ENCODE results near the gene FOXP1.

Gene FOXP1

GRCh38 chr3:71345429-71346040, 238.0 kb downstream of the FOXP1 start:
- Histone ChIP-seq H3K4me2 (ENCODE audit: low read length) (no peak overlapping the region), H3K27ac (ENCODE audit: low read length) (no peak overlapping the region), H3K4me1 (ENCODE audit: low read length) (peaks cover 6% of the 10 kb centered on the region), H3K4me3 (ENCODE audit: low read length) (no peak overlapping the region), H3K9me3 (ENCODE audit: insufficient read depth, low read length) (no peaks in the 10 kb centered on the region), H3K36me3 (replicated peaks; ENCODE audit: low read depth, low read length) (no peaks in the 10 kb centered on the region), H4K20me1 (ENCODE audit: insufficient read depth, low read length) (no peaks in the 10 kb centered on the region), H3K9ac (ENCODE audit: low read length) (no peak overlapping the region), H3K79me2 (ENCODE audit: low read length) (no peaks in the 10 kb centered on the region), H2AFZ (ENCODE audit: low read depth, low read length) (no peak overlapping the region), H3K27me3 (ENCODE audit: low read depth, low read length) (peaks cover 17% of the 10 kb centered on the region)
- TF ChIP-seq CTCF (IDR thresholded peaks at IDR 0.05; ENCODE audit: low read depth, low read length): no peak
- no peak for TF ChIP-seq EZH2phosphoT487 (IDR thresholded peaks at IDR 0.05; ENCODE audit: low read depth)

- Histone ChIP-seq H2AFZ (ENCODE audit: low read depth, low read length) (no peak overlapping the region), H3K27ac (ENCODE audit: low read length) (no peak overlapping the region), H3K4me3 (ENCODE audit: low read length) (no peak overlapping the region), H3K9ac (ENCODE audit: low read length) (no peak overlapping the region), H3K4me1 (ENCODE audit: low read length) (no peaks in the 10 kb centered on the region), H3K27me3 (ENCODE audit: low read depth, low read length) (peaks cover 17% of the 10 kb centered on the region; the same call in 1 of the 2 replicates), H4K20me1 (ENCODE audit: insufficient read depth, low read length) (no peaks in the 10 kb centered on the region), H3K79me2 (ENCODE audit: low read length) (no peaks in the 10 kb centered on the region), H3K36me3 (replicated peaks; ENCODE audit: low read depth, low read length) (no peaks in the 10 kb centered on the region), H3K4me2 (ENCODE audit: low read length) (no peak overlapping the region), H3K9me3 (ENCODE audit: insufficient read depth, low read length) (no peaks in the 10 kb centered on the region)
- TF ChIP-seq EZH2phosphoT487 (IDR thresholded peaks at IDR 0.05; ENCODE audit: low read depth): no peak
- no peak for TF ChIP-seq CTCF (IDR thresholded peaks at IDR 0.05; ENCODE audit: low read depth, low read length)
Observed at GRCh38 chr3:71341721-71342120, 241.8 kb downstream of the FOXP1 start.

GRCh38 chr3:71339049-71339448, 244.5 kb downstream of the FOXP1 start:
- peaks cover 12% of the 10 kb centered on the region; the same call in 1 of the 2 replicates for H3K27me3 ChIP-seq (ENCODE audit: low read depth, low read length)
- no peak for TF ChIP-seq EZH2phosphoT487 (IDR thresholded peaks at IDR 0.05; ENCODE audit: low read depth)
- no peak for TF ChIP-seq CTCF (IDR thresholded peaks at IDR 0.05; ENCODE audit: low read depth, low read length)
- no peaks in the 10 kb centered on the region for H4K20me1 ChIP-seq (ENCODE audit: insufficient read depth, low read length)
- no peak overlapping the region for H3K27ac ChIP-seq (ENCODE audit: low read length)
- H3K9me3 ChIP-seq (ENCODE audit: insufficient read depth, low read length): no peaks in the 10 kb centered on the region
- H3K4me3 ChIP-seq (ENCODE audit: low read length): no peak overlapping the region
- H3K4me2 ChIP-seq (ENCODE audit: low read length): no peak overlapping the region
- no peaks in the 10 kb centered on the region for H3K4me1 ChIP-seq (ENCODE audit: low read length)
- no peak overlapping the region for H3K9ac ChIP-seq (ENCODE audit: low read length)
- H2AFZ ChIP-seq (ENCODE audit: low read depth, low read length): no peak overlapping the region
- no peaks in the 10 kb centered on the region for H3K36me3 ChIP-seq (replicated peaks; ENCODE audit: low read depth, low read length)
- no peaks in the 10 kb centered on the region for H3K79me2 ChIP-seq (ENCODE audit: low read length)

- H4K20me1 ChIP-seq (ENCODE audit: insufficient read depth, low read length): no peaks in the 10 kb centered on the region
- TF ChIP-seq CTCF (IDR thresholded peaks at IDR 0.05; ENCODE audit: low read depth, low read length) (no peak), EZH2phosphoT487 (IDR thresholded peaks at IDR 0.05; ENCODE audit: low read depth) (no peak)
- no peaks in the 10 kb centered on the region for H3K79me2 ChIP-seq (ENCODE audit: low read length)
- H3K4me3 ChIP-seq (ENCODE audit: low read length): no peak overlapping the region
- peaks cover 1% of the 10 kb centered on the region; the same call in 1 of the 2 replicates for H3K27me3 ChIP-seq (ENCODE audit: low read depth, low read length)
- H3K4me2 ChIP-seq (ENCODE audit: low read length): peak overlapping the region; percentile 14
- H3K4me1 ChIP-seq (ENCODE audit: low read length): peaks cover 9% of the 10 kb centered on the region
- no peak overlapping the region for H2AFZ ChIP-seq (ENCODE audit: low read depth, low read length)
- no peaks in the 10 kb centered on the region for H3K9me3 ChIP-seq (ENCODE audit: insufficient read depth, low read length)
- H3K9ac ChIP-seq (ENCODE audit: low read length): no peak overlapping the region
- no peak overlapping the region for H3K27ac ChIP-seq (ENCODE audit: low read length)
- no peaks in the 10 kb centered on the region for H3K36me3 ChIP-seq (replicated peaks; ENCODE audit: low read depth, low read length)
Observed at GRCh38 chr3:71332813-71333212, 250.7 kb downstream of the FOXP1 start.

Measured in OCI-LY3 (cell line).